ENCODE measurements around the gene ZNF619. TPM values are rescaled to one million over a fixed set of nuclear protein-coding genes. Genes with fewer than 3 reads are reported as not detected.

The ZNF619 gene
- total and polyA plus RNA-seq, 9 of the 15 experiments (the other 6 are each of a cell fraction or from before 2014, with no cell fraction given) = 1.3 to 9.1 (median 6.3) TPM

- no peak for TF ChIP-seq E4F1 (CRISPR knock-in tag; IDR thresholded peaks at IDR 0.05; ENCODE audit: borderline replicate concordance)
- no peak for TF ChIP-seq BCL6 (CRISPR knock-in tag; IDR thresholded peaks at IDR 0.05)
- no peak for TF ChIP-seq ZBTB26 (CRISPR knock-in tag; IDR thresholded peaks at IDR 0.05)
- TF ChIP-seq ZNF449 (CRISPR knock-in tag; IDR thresholded peaks at IDR 0.05) = no peak
- TF ChIP-seq CHD4 (IDR thresholded peaks at IDR 0.05; ENCODE audit: insufficient read depth, insufficient replicate concordance, low read depth, low read length, poor library complexity, severe bottlenecking) = no peak
- no peak for TF ChIP-seq RBM22 (IDR thresholded peaks at IDR 0.05; ENCODE audit: low read depth, low read length, poor library complexity, severe bottlenecking)
- no peak for TF ChIP-seq ZNF3 (CRISPR knock-in tag; IDR thresholded peaks at IDR 0.05)
- TF ChIP-seq MITF (IDR thresholded peaks at IDR 0.05) = no peak; the same call in 1 of the 2 replicates
- no peak for TF ChIP-seq CBX5 (IDR thresholded peaks at IDR 0.05; ENCODE audit: borderline replicate concordance, low read depth)
- TF ChIP-seq RUNX1 (IDR thresholded peaks at IDR 0.05; ENCODE audit: low read depth) = no peak
- peak; percentile 20 to 22; a peak in 1 of 4 replicates for TF ChIP-seq NRF1 (conservative IDR thresholded peaks at IDR 0.05 in 1 of 2, IDR thresholded peaks at IDR 0.05 in 1 of 2)
- TF ChIP-seq RBM34 (IDR thresholded peaks at IDR 0.05; ENCODE audit: borderline replicate concordance, insufficient read depth, low read length) = no peak
- TF ChIP-seq ZBED1 (IDR thresholded peaks at IDR 0.05) = no peak
- no peak for TF ChIP-seq CCNT2 (IDR thresholded peaks at IDR 0.05; ENCODE audit: borderline replicate concordance, extremely low read depth, insufficient read length, low read depth, low read length)
- TF ChIP-seq CREB3 (tag; conservative IDR thresholded peaks at IDR 0.05; ENCODE audit: low read depth) = no peak
- TF ChIP-seq NCOA2 (IDR thresholded peaks at IDR 0.05; ENCODE audit: partially characterized antibody in 2 of 2) = no peak
- TF ChIP-seq ESRRA (IDR thresholded peaks at IDR 0.05; ENCODE audit: borderline replicate concordance, low read depth) = peak; percentile 75; the same call in 1 of the 2 replicates
- TF ChIP-seq GATAD2A (IDR thresholded peaks at IDR 0.05) = no peak; the same call in 1 of the 2 replicates
- TF ChIP-seq ZBTB17 (CRISPR knock-in tag; IDR thresholded peaks at IDR 0.05) = no peak
Observed at GRCh38 chr3:40476478-40477470, at the start of gene ZNF619 (continued).

All from K562 (cell line).